Caco-2 (cell line): ENCODE measurements around the gene POLR2L. TPM values are rescaled to one million over a fixed set of nuclear protein-coding genes. Genes with fewer than 3 reads are reported as not detected.
A peak's percentile ranks its signal among the peaks of the same experiment; 100 is the strongest.

Experiments
- BruUV-seq: library from RNA; stranded (reverse); fragments of 400-500 nt; replicated peaks from 2 replicates; lab custom pipeline; 2021; lab: Mats Ljungman, UMichigan
- CTCF ChIA-PET: fragments of 300-600 bp; sonication (Branson Sonifier 250); formaldehyde crosslinking; loops from one replicate; lab custom pipeline; 2022; ENCODE audit warnings: antibody characterized with exemption; lab: Charles Lee
- POLR2A ChIA-PET: fragments of 300-600 bp; sonication (Branson Sonifier 250); formaldehyde crosslinking; loops from one replicate; lab custom pipeline; 2022; ENCODE audit warnings: antibody characterized with exemption; lab: Charles Lee
- DNase-seq, 2 experiments: peaks; one replicate each; pipeline versions ENCODE4 v3.0.0 to v3.0.0-alpha.2; 2020 to 2022
- H3K27me3 ChIP-seq: replicated peaks from 2 replicates; pipeline ENCODE4 v1.6.0; 2011; ENCODE audit warnings: low read length; ENCODE audit not compliant: control insufficient read depth, insufficient read depth
- H3K36me3 ChIP-seq: 2 replicates; pipeline ENCODE4 v1.5.1; 2011; ENCODE audit warnings: low read length; ENCODE audit not compliant: control insufficient read depth, insufficient read depth
- H3K4me1 ChIP-seq: fragments of 250-450 bp; sonication (Bioruptor Pico); 2 replicates; pipeline ENCODE4 v1.5.1; 2020; ENCODE audit warnings: mild to moderate bottlenecking
- H3K4me3 ChIP-seq: 2 replicates; pipeline ENCODE4 v1.5.1; 2011; ENCODE audit warnings: low read depth, mild to moderate bottlenecking, control low read depth, low read length
- H3K9me3 ChIP-seq: fragments of 250-450 bp; sonication (Bioruptor Pico); 2 replicates; pipeline ENCODE4 v1.5.1; 2020; ENCODE audit warnings: mild to moderate bottlenecking, moderate library complexity
- H3K27ac Mint-ChIP-seq: one replicate; pipeline ENCODE4 v1.8.0; 2022; ENCODE audit warnings: mixed read lengths; ENCODE audit not compliant: unreplicated experiment
- H3K27me3 Mint-ChIP-seq: one replicate; pipeline ENCODE4 v1.8.0; 2022; ENCODE audit warnings: mixed read lengths; ENCODE audit not compliant: insufficient read depth, unreplicated experiment
- H3K36me3 Mint-ChIP-seq: one replicate; pipeline ENCODE4 v1.8.0; 2022; ENCODE audit warnings: mild to moderate bottlenecking, mixed read lengths; ENCODE audit not compliant: insufficient read depth, unreplicated experiment
- H3K4me1 Mint-ChIP-seq: one replicate; pipeline ENCODE4 v1.8.0; 2022; ENCODE audit warnings: low read depth, mixed read lengths; ENCODE audit not compliant: unreplicated experiment
- H3K4me3 Mint-ChIP-seq: one replicate; pipeline ENCODE4 v1.8.0; 2022; ENCODE audit warnings: mild to moderate bottlenecking, moderate library complexity, mixed read lengths; ENCODE audit not compliant: unreplicated experiment
- H3K9me3 Mint-ChIP-seq: one replicate; pipeline ENCODE4 v1.8.0; 2022; ENCODE audit warnings: mixed read lengths; ENCODE audit not compliant: unreplicated experiment
- CTCF ChIP-seq, 2 experiments: fragments of 200-600 bp in 1 of 2; IDR thresholded peaks; 1 replicate in 1 of 2; 2 replicates in 1 of 2; pipeline versions ENCODE4 v1.5.1 to v1.8.0; 2011 to 2022; ENCODE audit warnings: antibody characterized with exemption in 1 of 2, control low read depth in 1 of 2, inconsistent platforms in 1 of 2, low read depth in 1 of 2, low read length in 1 of 2, mild to moderate bottlenecking in 1 of 2, moderate library complexity in 1 of 2; ENCODE audit not compliant: insufficient read depth in 1 of 2, severe bottlenecking in 1 of 2, unreplicated experiment in 1 of 2
- intact Hi-C: fragments of 100-400 bp; cut with micrococcal nuclease; formaldehyde crosslinking; loops from one replicate; pipeline ENCODE4 v1.10.0; 2022; ENCODE audit not compliant: unreplicated experiment
- total RNA-seq: library from RNA; stranded (reverse); gene quantifications from 2 replicates; pipeline ENCODE4 v1.2.3, GENCODE V29; 2022

The POLR2L gene
- total RNA-seq, 1 experiment from 2014 or later: 139 TPM

GRCh38 chr11:877565-877964, 35.2 kb upstream of the POLR2L start:
- no peaks in the 10 kb centered on the region for H3K4me1 ChIP-seq
- TF ChIP-seq CTCF (IDR thresholded peaks at IDR 0.05; ENCODE audit: insufficient read depth in 1 of 2, low read depth in 1 of 2, low read length in 1 of 2, severe bottlenecking in 1 of 2, unreplicated experiment in 1 of 2): no peak
- H3K36me3 ChIP-seq: peaks cover 1% of the 10 kb centered on the region; the same call in 1 of the 2 replicates
- BruUV-seq: no TSS peak
- no peaks in the 10 kb centered on the region for H3K4me1 Mint-ChIP-seq
- H3K27me3 Mint-ChIP-seq: no peaks in the 10 kb centered on the region
- DNase-seq: peak in 1 of 2 experiments; percentile 52
- no peaks in the 10 kb centered on the region for H3K9me3 ChIP-seq
- no peak overlapping the region for H3K4me3 Mint-ChIP-seq
- ChIA-PET POLR2A (interaction anchor here (0.6 kb wide), 1 partner anchor 75 kb away, joined by 3 read pairs; no protein-coding TSS in a partner anchor), CTCF (interaction anchor here (0.5 kb wide), 1 partner anchor 79 kb away, joined by 3 read pairs; no protein-coding TSS in a partner anchor)
- H3K9me3 Mint-ChIP-seq: no peaks in the 10 kb centered on the region
- H3K27me3 ChIP-seq: no peaks in the 10 kb centered on the region
- no peak overlapping the region for H3K4me3 ChIP-seq
- peaks cover 57% of the 10 kb centered on the region for H3K36me3 Mint-ChIP-seq
- intact Hi-C loops: no loop called here
- H3K27ac Mint-ChIP-seq: no peak overlapping the region

GRCh38 chr11:876545-876944, 34.2 kb upstream of the POLR2L start:
- Histone ChIP-seq H3K4me1 (no peaks in the 10 kb centered on the region), H3K4me3 (no peak overlapping the region), H3K9me3 (no peaks in the 10 kb centered on the region), H3K36me3 (peaks cover 1% of the 10 kb centered on the region; the same call in 1 of the 2 replicates), H3K27me3 (no peaks in the 10 kb centered on the region)
- ChIA-PET CTCF (no interaction called here), POLR2A (no interaction called here)
- intact Hi-C loops: no loop called here
- BruUV-seq: no TSS peak
- no peak overlapping the region for H3K4me3 Mint-ChIP-seq
- no peak for TF ChIP-seq CTCF (IDR thresholded peaks at IDR 0.05; ENCODE audit: insufficient read depth in 1 of 2, low read depth in 1 of 2, low read length in 1 of 2, severe bottlenecking in 1 of 2, unreplicated experiment in 1 of 2)
- DNase-seq: no peak
- no peaks in the 10 kb centered on the region for H3K4me1 Mint-ChIP-seq
- H3K27me3 Mint-ChIP-seq: no peaks in the 10 kb centered on the region
- H3K27ac Mint-ChIP-seq: no peak overlapping the region
- H3K36me3 Mint-ChIP-seq: peaks cover 57% of the 10 kb centered on the region
- H3K9me3 Mint-ChIP-seq: no peaks in the 10 kb centered on the region

- no peak for DNase-seq
- intact Hi-C loops: no loop called here
- POLR2A ChIA-PET: no interaction called here
Measured at GRCh38 chr11:875769-876301, 33.5 kb upstream of the POLR2L start.

More at GRCh38 chr11:875769-876301, 33.5 kb upstream of the POLR2L start:
- H3K36me3 Mint-ChIP-seq: peaks cover 59% of the 10 kb centered on the region
- no peaks in the 10 kb centered on the region for H3K27me3 Mint-ChIP-seq
- no peak overlapping the region for H3K4me3 Mint-ChIP-seq
- TF ChIP-seq CTCF (IDR thresholded peaks at IDR 0.05; ENCODE audit: insufficient read depth in 1 of 2, low read depth in 1 of 2, low read length in 1 of 2, severe bottlenecking in 1 of 2, unreplicated experiment in 1 of 2): no peak
- no TSS peak for BruUV-seq
- Histone ChIP-seq H3K4me1 (no peaks in the 10 kb centered on the region), H3K4me3 (no peak overlapping the region), H3K9me3 (no peaks in the 10 kb centered on the region), H3K36me3 (peaks cover 1% of the 10 kb centered on the region; the same call in 1 of the 2 replicates), H3K27me3 (no peaks in the 10 kb centered on the region)
- H3K9me3 Mint-ChIP-seq: no peaks in the 10 kb centered on the region
- H3K27ac Mint-ChIP-seq: no peak overlapping the region
- CTCF ChIA-PET: no interaction called here
- no peaks in the 10 kb centered on the region for H3K4me1 Mint-ChIP-seq
